Mesothelial cell of epicardium (in vitro differentiated cells): Measurements from ENCODE around the gene P3H3. TPM values are rescaled to one million over a fixed set of nuclear protein-coding genes. Genes with fewer than 3 reads are reported as not detected.

Experiments
- DNase-seq, 2 experiments: peaks; one replicate each; pipeline ENCODE4 v3.0.0; 2021; ENCODE audit warnings: low spot score in 2 of 2; ENCODE audit not compliant: unreplicated experiment in 2 of 2
- H3K27ac Mint-ChIP-seq: 2 replicates; pipeline ENCODE4 v1.8.0; 2021; ENCODE audit warnings: mixed read lengths
- H3K27me3 Mint-ChIP-seq: 2 replicates; pipeline ENCODE4 v1.8.0; 2021; ENCODE audit warnings: low read depth, mixed read lengths
- H3K36me3 Mint-ChIP-seq: 2 replicates; pipeline ENCODE4 v1.8.0; 2021; ENCODE audit warnings: mixed read lengths
- H3K4me1 Mint-ChIP-seq: 2 replicates; pipeline ENCODE4 v1.8.0; 2021; ENCODE audit warnings: mixed read lengths
- H3K4me3 Mint-ChIP-seq: 2 replicates; pipeline ENCODE4 v1.8.0; 2021; ENCODE audit warnings: mild to moderate bottlenecking, moderate library complexity, mixed read lengths
- H3K9me3 Mint-ChIP-seq: 2 replicates; pipeline ENCODE4 v1.8.0; 2021; ENCODE audit warnings: mixed read lengths
- total RNA-seq: library from RNA; stranded (reverse); gene quantifications from 3 replicates; pipeline ENCODE4 v1.2.1, GENCODE V29; 2021
- TF ChIP-seq, protein P1 (sequence below): fragments of 200-600 bp; sonication (generic); IDR thresholded peaks from one replicate; pipeline ENCODE4 v1.5.0; 2021; ENCODE audit warnings: antibody characterized with exemption; ENCODE audit not compliant: unreplicated experiment

The P3H3 gene
- total RNA-seq, 1 donor from 2014 or later: 83.8 TPM

DNA sequence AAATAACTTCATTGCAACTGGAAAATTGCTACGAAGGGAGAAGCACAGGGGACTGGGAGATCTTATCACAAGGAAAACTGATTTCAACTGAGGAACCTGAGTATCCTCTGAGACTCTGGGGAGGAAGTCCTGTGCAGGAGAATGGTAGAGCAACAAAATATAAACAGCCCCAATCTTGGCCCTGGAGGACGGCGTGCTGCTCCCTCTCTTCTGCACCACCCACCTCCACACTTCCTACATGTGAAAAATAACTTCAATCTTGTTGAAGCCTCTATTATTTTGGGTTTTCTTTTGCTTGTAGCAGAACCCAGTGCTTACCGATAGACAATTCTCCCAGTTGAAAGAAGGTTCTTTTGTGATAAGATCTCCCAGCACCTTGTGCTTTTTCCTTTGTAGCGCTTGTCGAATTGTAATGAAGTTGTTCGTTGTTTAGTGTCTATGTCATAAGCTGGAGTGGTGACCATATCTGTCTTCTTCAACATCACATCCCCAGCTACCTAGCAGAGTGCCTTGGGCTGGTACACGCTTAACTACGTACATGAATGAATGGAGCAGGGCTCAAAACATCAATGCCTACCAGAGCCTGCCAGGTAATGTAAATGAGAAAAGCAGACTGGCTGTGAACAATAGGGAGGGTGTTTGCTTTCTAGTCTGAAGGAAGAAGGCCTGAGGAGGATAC is 41.7 kb upstream of the P3H3 start:
- TF ChIP-seq, protein P1, sequence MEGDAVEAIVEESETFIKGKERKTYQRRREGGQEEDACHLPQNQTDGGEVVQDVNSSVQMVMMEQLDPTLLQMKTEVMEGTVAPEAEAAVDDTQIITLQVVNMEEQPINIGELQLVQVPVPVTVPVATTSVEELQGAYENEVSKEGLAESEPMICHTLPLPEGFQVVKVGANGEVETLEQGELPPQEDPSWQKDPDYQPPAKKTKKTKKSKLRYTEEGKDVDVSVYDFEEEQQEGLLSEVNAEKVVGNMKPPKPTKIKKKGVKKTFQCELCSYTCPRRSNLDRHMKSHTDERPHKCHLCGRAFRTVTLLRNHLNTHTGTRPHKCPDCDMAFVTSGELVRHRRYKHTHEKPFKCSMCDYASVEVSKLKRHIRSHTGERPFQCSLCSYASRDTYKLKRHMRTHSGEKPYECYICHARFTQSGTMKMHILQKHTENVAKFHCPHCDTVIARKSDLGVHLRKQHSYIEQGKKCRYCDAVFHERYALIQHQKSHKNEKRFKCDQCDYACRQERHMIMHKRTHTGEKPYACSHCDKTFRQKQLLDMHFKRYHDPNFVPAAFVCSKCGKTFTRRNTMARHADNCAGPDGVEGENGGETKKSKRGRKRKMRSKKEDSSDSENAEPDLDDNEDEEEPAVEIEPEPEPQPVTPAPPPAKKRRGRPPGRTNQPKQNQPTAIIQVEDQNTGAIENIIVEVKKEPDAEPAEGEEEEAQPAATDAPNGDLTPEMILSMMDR: no peak
- H3K27me3 Mint-ChIP-seq: no peaks in the 10 kb centered on the region
- peaks cover 15% of the 10 kb centered on the region for H3K4me1 Mint-ChIP-seq
- DNase-seq: no peak
- H3K36me3 Mint-ChIP-seq: no peaks in the 10 kb centered on the region
- H3K4me3 Mint-ChIP-seq: no peak overlapping the region
- H3K9me3 Mint-ChIP-seq: no peaks in the 10 kb centered on the region
- H3K27ac Mint-ChIP-seq: peak overlapping the region; percentile 2

DNA sequence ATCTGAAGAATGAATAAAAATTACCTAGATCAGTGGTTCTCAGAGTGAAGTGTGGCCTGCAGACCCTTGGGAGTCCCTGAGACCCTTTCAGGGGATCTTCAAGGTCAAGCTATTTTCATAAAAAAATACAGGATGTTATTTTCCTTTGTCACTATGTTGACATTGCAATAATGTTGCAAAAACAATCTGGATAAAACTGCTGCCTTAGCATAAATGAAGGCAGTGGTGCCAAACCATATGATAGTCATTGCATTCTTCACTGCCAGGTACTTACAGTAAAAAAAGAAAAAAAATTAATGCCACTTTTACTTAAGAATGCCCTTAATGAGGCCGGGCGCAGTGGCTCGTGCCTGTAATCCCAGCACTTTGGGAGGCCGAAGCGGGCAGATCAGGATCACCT is 40.9 kb upstream of the P3H3 start:
- DNase-seq: no peak
- H3K4me3 Mint-ChIP-seq: no peak overlapping the region
- no peaks in the 10 kb centered on the region for H3K27me3 Mint-ChIP-seq
- TF ChIP-seq, protein P1: no peak
- H3K36me3 Mint-ChIP-seq: no peaks in the 10 kb centered on the region
- H3K9me3 Mint-ChIP-seq: no peaks in the 10 kb centered on the region
- no peak overlapping the region for H3K27ac Mint-ChIP-seq
- peaks cover 20% of the 10 kb centered on the region for H3K4me1 Mint-ChIP-seq

DNA sequence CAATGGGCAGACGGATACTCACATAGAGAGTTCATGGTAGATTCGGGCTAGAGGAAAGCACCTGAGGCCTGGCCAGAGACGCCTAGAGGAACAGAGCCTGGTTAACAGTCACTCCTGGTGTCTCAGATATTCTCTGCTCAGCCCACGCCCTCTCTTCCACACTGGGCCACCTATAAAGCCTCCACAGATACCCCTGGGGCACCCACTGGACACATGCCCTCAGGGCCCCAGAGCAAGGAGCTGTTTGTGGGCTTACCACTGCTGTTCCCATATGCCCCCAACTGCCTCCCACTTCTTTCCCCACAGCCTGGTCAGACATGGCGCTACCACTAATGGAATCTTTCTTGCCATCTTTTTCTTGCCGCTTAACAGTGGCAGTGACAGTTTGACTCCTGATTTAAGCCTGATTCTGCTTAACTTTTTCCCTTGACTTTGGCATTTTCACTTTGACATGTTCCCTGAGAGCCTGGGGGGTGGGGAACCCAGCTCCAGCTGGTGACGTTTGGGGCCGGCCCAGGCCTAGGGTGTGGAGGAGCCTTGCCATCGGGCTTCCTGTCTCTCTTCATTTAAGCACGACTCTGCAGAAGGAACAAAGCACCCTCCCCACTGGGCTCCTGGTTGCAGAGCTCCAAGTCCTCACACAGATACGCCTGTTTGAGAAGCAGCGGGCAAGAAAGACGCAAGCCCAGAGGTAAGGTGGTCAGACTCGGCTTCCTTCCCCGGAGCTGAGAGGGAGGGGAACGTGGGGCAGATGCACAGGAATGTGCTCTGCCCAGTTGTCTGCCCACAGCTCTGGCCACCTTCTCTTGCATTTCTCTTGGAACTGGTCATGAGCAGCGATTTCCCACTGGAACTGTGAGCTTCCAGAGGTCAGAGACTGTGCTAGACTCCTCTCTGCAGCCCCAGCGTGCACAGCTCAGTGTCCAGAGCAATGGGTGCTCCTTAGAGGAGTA is 39.0 kb upstream of the P3H3 start, which contains the start of gene CD4:
Gene CD4, plus strand, starts transcription at position 557 of the 953 bp plus-strand sequence. CDS start 10,611 bp downstream, outside the sequence.
- Mint-ChIP-seq H3K4me3 (peak within 1 kb of the TSS; percentile 5), H3K36me3 (no peaks in the 10 kb centered on the region), H3K4me1 (peaks cover 30% of the 10 kb centered on the region), H3K27ac (no peak within 1 kb of the TSS), H3K9me3 (no peaks in the 10 kb centered on the region), H3K27me3 (no peaks in the 10 kb centered on the region)
- TF ChIP-seq, protein P1: no peak
- no peak for DNase-seq

DNA sequence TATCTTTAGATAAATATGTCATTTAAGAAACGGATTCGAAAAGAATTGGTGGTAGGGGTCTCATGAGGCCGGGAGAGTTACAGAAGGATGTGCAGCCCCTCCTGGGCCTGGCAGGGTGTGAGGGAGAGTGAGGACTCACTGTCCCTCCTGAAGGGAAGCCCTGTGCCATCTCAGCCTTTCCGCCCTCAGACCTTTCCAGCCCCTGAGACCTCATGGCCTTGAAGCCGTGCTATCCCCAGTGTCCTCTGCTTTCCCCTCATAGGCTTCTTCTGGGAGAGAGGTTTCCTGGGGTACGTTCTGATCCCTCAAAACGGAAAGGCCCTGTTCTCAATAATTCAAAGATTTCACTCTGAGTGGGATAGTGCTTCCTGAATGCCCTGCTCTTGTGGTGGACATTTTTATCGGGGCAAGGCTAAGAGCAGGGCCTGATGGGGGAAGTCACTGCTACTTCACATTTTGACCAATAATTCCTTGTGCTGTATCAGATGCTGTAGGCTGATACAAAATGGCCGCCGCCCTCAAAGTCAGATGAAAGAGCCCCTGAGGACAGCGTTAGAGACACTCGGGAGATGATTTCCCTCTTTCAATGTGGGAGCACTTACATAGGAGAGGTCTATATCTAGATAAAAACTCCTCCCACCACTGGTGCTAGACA is 37.6 kb upstream of the P3H3 start:
- H3K27ac Mint-ChIP-seq: no peak overlapping the region

DNA sequence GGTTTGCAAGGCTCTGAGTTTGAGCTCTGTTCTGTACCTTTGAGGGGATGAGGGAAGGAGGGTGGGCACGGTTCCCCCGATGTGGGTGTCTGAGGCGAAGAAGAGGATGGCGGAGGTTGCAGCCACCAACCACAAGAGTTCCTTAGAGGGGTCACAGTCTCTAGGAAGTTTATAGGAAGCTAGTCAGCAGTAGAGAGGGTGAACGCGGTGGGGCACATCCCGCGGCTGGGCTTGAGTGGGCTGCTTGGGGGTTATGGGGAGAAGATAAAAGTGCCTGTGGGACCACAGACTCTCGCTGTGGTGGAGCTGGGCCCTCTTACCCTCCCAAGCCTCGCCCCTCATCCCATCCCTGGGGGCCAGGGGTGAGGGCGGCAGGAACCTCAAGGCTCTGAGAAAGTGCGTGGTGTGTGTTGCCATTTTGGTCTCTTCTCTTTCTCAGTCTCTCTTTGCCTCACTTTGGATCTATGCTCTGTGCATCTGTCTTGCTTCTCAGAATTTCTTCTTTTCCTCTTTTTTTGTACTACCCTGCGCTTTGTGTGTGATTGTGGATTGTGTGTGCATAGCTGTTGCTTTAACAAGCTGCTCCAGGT is 36.2 kb upstream of the P3H3 start:
- Mint-ChIP-seq H3K27ac (peak overlapping the region; percentile 91), H3K4me3 (peak overlapping the region; percentile 47), H3K36me3 (no peaks in the 10 kb centered on the region)

More for the DNA sequence above, 37.6 kb upstream of the P3H3 start:
- DNase-seq: no peak
- Mint-ChIP-seq H3K27me3 (peaks cover 2% of the 10 kb centered on the region), H3K4me1 (peaks cover 30% of the 10 kb centered on the region), H3K36me3 (no peaks in the 10 kb centered on the region), H3K4me3 (no peak overlapping the region), H3K9me3 (no peaks in the 10 kb centered on the region)
- TF ChIP-seq, protein P1: no peak

More for the DNA sequence above, 36.2 kb upstream of the P3H3 start:
- peaks cover 2% of the 10 kb centered on the region for H3K27me3 Mint-ChIP-seq
- TF ChIP-seq, protein P1: no peak
- no peak for DNase-seq
- peaks cover 26% of the 10 kb centered on the region for H3K4me1 Mint-ChIP-seq
- H3K9me3 Mint-ChIP-seq: no peaks in the 10 kb centered on the region
